ENCODE measurements around the gene LEMD2.
A peak's percentile ranks its signal among the peaks of the same experiment; 100 is the strongest.

Gene LEMD2

DNA sequence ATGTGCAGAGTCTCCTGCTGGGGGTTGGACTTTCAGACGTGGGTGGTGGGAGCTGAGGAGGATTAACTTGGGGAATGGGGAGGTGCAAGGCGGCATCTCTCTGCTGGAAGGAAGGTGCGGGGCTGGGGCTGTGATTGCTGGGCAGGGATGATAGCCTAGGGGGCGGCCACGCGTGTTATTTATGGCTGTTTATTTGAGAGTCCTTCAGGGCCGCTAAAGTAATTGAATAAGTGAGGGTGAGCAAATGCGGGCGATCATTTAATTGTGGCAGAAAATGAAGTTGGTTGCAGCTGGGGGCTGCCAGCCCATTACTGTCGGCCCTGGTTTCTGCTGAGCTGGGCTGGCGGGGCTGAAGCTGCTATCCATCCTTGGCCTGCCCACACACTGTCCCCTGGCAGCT lies 34.7 kb downstream of the LEMD2 start:
- DNase-seq: no peak

DNA sequence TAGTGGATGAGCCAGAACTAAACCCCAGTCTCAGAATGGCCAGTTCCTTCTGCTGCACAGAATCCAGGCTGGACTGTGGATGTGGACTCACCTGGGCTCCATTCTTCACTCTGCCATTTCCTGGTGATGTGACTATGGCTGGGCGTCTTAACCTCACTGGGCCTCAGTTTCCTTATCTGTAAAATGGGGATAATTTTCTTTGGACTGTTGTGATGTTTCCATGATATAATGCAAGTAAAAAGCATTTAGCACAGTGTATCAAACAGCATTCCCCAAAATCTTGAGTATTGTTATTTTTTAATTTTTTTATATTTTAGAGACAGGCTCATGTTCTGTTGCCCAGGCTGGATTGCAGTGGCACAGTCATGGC lies 36.3 kb downstream of the LEMD2 start:
- no peak for DNase-seq

DNA sequence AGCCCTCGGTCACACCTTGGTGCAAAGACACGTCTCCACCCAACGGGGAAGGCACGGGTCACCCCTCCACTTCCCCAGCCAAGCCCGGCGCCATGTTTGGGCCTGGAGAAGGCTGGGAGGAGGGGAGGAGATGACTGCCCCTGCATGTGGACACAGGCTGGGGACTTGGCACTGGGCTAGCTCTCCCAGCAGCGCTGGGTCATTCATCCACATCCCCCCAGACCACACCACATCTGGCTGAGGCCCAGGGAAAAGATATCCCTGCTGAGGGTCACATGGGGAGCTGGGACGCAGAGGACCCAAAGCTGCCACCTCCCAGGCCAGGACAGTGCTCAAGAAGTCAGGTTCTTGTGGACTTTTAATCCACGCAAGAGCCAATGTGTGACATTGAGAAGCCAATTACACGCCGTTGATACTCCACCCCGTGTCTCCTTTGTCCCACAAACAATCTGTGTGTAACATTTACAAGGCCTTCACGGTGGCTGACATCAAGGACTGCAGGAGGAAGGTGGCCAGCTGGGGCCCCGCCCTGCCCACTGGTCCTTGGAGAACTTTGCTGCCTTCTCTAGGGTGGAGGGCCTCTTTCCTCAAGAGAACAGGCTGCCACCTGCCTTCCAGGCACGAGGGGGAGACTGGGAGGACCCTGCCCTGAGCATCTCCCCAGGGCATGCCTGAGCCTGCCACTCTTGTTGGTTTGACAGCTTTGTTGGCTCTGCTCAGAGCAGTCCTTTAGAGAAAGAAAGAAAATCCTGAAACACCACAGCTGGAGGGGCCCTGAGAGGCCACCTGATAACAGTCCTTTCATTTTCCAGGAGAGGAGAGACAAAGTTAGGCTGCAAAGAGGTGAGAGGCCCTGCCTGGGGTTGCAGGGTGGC lies 36.9 kb downstream of the LEMD2 start:
- no peak for DNase-seq

DNA sequence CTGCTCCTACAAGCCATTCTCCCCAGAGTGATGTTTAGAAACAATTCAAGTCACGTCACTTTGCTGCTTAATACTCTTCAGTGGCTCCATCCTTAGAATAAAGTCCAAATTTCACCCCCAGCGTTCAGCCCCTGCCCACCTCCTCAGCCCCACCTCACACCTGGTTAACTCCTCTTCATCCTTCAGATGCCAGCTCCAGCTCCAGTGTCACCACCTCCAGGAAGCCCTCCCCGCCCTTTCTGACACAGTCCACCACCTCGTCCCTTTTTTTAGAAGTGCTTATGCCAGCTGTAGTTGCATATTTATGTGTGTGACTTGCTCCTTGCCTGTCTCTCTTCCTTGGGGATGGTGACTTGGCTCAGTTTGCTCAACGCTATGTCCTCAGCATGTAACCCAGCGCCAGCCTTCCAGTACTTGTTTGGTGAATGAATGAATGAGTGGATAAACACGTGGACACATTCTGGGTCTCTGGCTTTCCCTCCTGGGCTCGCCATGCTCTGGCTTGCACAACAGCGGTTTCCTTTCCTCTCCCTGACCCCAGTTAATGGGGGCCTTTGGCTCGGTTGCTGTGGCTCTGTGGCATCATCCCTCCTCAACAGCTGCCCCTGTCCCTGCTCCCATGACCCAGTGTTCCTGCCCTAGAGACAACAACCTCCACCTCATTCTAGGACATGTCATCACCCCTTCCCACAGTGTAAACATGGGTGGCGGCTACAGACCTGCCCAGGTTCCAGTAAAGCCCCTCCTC lies 38.5 kb downstream of the LEMD2 start:
- DNase-seq: no peak

DNA sequence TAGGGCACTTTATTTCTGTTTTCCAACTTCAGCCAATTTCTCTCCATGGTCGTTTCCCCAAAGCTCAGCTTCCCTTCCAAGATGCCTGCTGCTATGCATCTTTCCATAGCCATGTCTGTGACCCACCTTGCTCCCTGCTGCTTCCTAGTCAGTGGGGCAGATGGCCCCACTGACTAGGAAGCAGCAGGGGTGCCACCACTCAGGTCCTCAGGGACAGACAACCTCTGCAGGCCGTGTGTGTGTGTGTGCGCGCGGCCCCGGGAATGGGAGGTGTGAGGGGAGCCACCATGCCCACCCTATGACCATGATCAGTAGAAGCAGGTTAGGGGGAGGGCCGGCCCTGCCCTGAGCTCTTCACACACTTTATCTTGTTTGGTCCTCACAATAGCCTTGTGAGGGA lies 39.5 kb downstream of the LEMD2 start:
- DNase-seq: no peak

DNA sequence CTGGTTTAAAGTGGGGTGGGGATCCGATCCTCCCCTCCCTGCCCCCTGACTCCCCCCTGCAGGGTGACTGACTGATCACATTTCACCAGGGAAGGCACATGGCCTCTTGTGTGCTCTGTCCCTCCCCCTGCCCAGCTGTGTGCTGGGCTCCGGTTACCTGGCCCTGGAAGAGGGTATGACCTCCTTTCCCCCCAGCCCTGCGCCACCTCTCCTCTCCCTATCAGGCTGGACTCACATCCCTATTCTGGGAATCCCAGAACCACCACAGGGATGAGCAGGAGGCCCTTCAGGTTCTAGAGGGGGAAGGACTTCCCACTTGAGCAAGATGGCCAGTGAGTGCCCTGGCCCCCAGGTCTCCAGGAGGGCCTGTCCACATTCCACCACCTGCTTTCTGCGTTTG lies 40.1 kb downstream of the LEMD2 start:
- no peak for DNase-seq

DNA sequence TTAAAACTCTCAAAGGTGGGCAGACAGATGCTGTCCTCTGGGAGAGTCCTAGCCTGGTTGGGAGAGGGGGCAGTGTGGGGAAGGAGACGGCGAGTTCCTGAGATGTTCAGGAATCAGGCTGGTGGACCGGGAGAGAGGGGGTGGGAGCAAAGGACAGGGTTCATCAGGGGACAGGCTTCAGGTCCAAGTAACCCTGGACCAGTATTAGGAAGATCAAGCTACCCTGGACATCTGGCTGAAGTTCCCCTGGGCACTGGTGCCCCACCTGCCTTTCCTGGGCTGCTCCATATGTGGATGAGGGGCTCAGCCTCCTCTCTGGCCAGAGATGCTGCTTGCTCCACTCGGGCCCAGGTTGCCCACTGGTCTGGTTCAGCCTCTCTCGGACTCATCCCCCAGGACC lies 41.1 kb downstream of the LEMD2 start:
- DNase-seq: no peak

DNA sequence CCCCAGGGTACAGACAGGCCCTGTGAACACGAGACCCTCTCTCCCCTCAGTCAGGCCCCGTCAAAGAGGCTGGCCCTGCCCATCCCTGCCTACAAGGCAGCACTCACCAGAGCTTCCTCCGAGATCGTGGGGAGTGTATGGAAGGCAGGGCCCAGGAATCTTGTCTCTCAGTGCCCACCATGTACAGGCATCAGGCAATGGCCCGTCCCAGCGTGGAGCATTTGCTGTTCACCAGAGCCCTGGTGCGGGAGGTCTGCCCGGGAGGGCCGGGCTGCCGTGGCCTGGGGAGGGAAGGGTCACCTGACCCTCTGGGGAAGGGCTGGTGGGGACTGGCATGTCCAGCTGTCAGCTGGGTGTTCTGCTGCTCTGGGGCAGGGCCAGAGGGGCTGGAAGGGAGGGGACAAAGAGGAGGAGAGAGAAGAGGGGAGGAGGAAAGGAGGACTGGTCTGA lies 42.3 kb downstream of the LEMD2 start, which contains the start of gene IP6K3:
Gene IP6K3 (minus strand): TSS at position 255 of the 450 bp plus-strand sequence. CDS start 11,429 bp downstream, outside the sequence.
- no peak for DNase-seq

DNA sequence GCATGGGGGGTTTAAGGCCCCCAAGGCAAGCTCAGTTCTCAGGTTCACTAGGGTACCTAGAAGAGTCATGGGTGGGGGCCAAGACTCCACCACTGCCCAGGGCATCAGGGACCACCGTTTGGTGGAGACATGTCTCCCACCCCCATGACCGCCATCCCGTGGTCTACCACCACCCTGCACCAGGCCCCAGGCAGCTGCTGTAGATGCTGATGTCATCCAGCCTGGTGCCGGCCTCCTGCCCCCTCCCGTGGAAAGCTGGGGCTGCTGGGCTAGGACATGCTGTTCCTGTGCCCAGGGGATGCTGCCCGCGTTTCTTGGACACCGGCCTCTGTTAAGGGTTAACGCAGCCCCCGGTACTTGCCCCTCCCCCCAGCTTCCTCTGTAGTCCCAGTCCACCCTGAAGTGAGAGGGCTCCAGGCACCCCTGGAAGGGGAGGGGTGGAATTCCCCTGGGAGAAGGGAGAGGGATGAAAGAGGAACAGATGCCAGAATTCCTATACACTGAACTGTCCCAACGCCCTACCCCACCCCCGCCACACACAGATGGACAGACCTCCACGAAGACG lies 42.8 kb downstream of the LEMD2 start:
- DNase-seq: no peak

DNA sequence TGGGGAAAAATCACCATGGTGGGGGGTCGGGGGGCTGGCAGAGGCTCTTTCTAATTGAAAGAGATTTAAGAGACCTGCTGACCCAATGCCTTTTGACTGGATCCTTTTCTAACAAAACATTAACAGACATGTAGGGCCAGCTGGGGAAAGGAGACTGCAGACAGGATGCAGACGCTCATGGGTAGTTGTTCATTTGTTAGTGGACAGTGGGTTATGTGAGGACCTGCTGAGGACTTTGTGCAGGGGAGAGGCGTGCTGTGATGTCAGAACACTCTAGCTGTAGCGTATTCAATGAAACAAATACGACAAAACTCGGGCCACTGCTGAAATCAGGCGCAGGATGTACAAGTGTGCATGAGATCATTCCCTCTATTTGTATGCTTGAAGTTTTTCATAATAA lies 43.4 kb downstream of the LEMD2 start:
- no peak for DNase-seq

DNA sequence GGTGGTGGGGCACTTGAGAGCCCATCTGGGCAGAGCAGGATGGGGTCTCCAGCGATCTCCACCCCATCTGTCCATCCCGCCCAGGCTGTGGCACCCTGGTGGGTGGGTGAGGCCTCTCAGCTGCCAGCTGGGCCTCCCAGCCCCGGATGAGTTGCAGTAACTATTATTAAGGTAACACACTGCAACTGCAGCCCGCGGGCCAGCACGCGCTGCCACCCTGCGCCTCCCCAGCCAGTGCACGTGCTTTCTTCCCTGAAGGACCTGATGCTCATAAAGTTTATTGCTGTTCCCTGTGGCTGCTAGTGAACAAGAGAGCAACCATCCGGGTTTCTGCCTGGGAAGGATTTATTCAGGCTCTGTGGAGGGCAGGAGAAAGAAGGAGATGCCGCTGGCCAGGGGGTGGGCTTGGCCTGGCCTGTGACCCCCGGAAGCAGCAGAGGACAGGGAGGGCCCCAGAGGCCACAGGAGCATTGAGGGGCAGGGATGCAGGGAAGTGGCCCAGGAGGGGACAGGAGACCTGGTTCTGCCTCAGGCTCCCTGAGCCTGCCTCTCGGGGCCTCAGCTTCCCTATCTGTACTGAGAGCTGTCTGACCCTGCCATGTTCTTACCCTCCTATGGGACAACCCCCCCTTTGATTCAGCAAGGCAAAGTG lies 43.9 kb downstream of the LEMD2 start:
- no peak for DNase-seq

DNA sequence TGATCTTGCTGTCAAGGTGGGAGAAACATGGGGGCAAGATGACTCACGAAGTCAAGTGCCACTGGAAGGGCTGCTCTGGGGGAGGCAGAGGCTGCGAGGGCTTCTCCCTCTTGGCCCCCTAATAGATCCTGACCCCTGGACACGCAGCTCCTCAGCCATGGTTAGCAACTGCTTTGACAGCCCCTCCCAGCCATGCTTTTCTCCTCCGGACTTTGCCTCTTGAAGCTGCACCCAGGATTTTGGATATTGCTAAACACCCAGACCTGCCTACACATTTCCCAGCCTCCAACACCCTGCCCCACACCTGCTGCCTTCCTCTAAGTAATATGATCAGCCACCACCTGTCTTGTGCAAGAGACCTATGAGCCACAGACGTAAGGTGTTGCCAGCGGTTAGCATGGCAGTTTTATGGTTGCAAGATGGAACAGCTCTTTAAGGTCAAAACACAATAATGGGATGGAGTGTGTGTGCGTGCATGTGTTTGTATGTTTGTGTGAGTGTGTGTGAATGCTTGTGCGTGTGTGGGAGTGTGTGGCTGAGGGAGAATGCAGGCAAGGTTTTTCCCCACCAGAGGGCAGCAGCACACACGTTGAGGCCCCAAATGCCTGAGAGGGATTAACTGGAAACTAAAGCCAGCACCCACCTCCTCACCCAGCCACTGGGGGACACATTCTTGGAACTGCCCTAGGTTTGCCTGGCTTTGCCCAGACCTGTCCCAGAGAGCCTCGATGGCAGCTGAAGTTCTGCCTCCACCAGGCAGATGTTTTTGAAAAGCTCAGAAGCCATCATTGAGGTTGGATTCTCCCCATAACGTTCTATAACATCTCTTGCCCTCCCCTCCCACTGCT lies 44.7 kb downstream of the LEMD2 start:
- peak; percentile 66 to 67 for DNase-seq

DNA sequence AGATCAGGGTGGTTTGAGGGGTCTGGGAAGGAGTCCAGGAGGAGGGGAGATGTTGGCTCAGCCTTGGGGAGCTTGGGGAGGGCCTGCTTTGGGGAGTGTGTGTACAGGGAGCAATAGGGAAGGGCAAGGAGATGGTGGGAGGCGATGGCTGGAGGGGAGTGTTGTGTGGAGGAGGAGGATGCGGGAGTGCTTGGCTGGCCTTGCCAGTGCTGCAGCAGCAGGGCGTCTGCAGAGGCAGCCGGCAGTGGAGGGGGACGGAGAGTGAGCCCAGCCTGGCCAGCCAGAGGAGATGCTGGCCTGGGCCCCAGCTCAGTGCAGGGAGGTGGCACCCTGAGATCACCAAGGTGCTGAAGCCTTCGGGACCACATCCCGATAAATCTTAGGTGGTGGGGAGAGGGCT lies 46.1 kb downstream of the LEMD2 start:
- no peak for DNase-seq

DNA sequence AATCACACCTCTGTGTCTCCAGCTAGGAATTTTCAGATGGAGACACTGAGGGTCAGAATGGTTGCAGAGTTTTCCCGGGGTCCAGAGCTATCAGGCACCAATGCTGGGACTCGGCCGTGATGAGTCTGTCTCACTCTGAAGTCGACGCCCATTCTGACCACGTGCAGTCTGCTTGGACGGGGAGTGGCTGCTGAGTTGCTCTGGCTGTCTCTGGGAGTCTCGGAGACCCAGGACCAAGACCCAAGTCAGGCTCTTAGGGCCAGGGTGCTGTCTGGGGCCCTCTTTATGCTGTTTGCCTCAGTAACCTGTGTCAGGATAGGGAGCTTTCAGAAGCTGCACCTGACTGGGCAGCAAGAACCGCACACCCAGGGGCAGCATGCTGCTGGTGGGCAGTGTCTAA lies 46.8 kb downstream of the LEMD2 start:
- DNase-seq: no peak

DNA sequence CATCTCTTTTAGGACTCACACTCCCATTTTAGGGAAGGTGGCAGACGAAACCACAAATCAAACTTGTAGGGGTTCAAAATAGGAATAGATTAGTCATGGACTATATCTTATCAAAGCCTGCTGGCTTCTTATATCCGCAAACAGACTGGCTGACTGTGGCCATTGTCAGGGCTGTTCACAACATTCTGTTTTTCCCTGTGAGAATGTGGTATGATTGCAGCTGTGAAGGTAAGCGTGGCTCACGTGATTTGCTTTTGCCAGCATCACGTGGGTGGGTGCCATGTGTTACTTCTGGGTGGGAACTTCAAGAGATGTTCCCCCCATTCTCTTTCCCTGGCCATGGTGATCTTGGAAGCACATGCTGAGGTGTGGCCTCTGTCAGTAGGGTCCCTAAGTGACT lies 48.1 kb downstream of the LEMD2 start:
- DNase-seq: no peak

DNA sequence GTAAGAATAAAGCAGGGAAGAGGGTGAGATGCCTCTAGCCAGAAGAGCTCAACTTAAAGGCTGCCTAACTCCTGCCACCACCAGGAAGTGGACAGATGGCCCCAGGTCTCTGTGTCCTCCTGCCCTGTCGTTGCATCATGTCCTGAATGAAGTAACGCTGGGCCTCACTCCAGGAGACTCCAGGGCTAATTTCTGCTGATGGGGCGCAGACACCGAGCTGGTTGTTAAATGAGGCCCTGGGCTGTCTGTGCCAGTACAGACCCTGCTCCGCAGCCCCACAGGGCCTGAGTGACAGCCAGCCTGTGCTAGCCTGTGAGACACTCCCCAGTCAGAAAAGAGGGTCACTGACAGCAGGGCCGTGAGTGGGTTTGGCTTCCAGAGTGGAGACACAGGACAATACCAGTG lies 48.7 kb downstream of the LEMD2 start:
- DNase-seq: no peak

DNA sequence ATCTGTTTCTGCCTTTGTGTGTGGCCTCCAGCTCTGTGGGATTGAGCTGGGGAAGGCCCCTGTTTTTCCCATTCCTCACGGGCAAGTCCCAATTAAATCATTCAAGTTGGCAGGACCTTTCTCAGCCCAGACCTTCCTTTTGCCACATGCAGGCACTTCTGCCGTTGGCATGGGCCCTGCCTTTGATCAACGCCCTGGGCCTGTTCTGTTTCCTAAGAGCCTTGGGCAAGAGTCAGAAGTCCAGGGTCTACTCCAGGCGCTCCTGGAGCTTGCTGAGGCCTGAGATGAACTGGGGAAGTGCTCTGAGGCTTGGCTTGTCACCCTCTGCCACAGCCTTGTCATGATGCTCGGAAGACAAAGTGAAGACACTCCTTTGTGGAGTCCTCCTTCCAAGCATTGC lies 49.4 kb downstream of the LEMD2 start:
- no peak for DNase-seq

DNA sequence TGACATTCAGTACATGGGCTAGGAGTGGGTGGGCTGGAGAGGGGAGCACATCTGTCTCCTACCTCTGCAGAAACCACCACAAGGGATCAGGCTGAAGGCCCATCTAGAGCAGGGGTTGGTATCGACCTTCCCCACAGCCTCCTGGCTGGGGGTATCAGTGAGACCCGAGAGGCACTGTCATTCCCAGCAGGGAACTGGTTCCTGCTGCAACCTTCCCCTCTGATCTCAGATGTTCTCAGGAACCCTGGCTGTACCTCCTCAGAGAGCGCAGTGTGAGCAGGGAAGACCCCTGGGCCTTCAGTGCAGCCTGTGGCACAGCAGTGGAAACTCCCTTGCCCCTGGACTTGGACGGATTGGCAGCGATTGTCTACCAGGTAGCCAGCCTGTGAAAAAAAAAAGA lies 50.1 kb downstream of the LEMD2 start:
- DNase-seq: no peak

DNA sequence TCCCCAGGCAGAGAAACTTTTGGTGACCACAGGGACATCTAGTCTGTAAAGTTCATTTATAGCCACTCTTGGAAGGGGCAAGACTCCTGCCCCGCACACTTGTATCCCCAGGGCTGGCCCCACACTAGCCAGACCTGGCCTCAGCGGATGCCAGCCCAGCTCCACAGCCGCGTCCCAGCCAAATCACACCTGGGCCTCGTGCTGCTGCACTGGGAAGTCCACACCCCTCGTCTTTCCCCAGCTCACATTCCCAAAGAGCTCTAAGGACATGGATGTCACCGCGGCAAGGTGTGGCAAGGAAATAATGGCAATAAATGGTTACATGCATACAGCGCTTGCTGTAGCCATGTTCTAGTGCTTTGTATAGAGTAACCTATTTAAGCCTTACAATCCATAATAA lies 50.8 kb downstream of the LEMD2 start:
- no peak for DNase-seq

DNA sequence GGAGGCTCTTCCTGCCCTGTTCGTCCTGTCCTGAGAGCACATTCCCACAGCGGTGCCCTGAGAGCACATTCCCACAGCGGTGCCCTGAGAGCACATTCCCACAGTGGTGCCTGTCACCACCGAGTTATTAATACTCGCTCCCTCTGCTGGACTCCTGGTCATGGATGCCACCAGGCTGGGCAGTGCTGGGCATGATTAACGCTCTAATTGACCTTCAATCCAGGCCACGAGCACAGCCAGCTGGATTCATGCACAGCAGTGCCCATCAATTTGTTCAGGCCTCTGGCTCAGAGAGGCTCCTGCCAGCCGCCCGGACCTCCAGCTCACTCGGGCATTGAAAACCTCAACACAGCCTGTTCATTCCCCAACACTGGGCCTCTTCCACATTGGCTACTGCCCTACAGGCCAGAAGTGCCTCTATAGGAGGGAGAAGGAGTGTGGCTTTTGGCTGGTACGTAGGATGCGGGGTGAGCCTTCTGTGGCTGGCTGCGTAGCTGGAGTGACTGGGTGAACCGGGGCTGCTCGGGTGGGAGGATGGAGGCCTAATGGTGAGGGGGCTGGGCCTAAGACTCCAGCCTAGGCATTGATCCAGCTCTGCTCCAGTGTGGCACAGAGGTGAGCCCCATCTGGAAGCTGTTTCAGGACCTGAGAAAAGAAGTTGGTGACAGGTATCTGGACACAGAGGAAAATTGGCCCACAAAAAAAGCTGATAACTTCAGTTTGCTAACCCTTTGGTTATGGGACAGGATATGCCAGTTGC lies 51.5 kb downstream of the LEMD2 start:
- no peak for DNase-seq

DNA sequence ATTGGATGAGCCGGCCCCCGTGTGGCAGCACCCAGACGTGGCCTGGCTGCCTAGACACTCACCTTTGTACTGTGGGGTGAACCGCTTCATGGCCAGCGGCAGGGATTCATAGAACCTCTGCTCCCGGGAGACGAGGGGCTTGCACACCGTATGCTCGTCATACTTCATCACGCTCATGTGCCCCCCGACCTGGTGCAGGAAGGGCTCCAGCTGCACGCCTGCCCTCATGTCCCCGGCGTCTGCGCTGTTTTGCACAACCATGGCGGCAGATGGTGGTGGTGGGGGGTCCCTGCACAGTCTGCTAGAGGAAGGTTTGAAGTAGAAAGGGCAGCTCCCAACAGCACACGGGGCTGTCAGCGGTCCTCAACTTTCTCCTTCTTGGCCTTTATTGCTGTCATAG lies 53.7 kb downstream of the LEMD2 start:
- no peak for DNase-seq

DNA sequence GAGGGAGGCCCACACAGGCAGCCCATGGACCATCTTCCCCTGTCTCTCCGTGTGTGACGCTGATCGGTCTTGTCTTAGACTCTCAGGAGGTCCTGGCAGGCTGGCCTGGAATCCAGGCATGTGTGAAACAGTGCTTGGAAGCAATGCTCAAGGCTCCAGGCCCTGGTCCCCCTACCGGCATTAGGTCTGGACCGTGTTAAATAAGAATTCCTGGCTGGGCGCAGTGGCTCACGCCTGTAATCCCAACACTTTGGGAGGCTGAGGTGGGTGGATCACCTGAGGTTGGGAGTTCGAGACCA lies 55.3 kb downstream of the LEMD2 start:
- DNase-seq: no peak

Data from stimulated activated CD4-positive, alpha-beta T cell treated with anti-CD3 and anti-CD28 coated beads, Interleukin-4, amount 100 ng/mL, for 4 hours (primary cell).